HEK293 (cell line): ENCODE data around the gene NCMAP.

ENCODE experiments used
- CTCF ChIA-PET: fragments of 350-600 bp; formaldehyde crosslinking; extraction: SDS; loops from one replicate; lab custom pipeline; 2021; ENCODE audit warnings: antibody characterized with exemption; lab: Yijun Ruan, JAX
- POLR2A ChIA-PET: fragments of 300-600 bp; formaldehyde crosslinking; extraction: SDS; loops from one replicate; lab custom pipeline; 2020; ENCODE audit warnings: antibody characterized with exemption, inconsistent platforms; lab: Yijun Ruan, JAX
- H3K27ac ChIP-seq: fragments of 200-500 bp; sonication (Bioruptor generic); 2 replicates; pipeline ENCODE4 v1.5.1; 2014; ENCODE audit warnings: low read depth, low read length, control low read depth, inconsistent platforms; ENCODE audit errors: extremely low read depth
- H3K36me3 ChIP-seq, 2 experiments: fragments of 200-500 bp in 1 of 2; sonication (Bioruptor generic) in 1 of 2; 1 replicate in 1 of 2; 2 replicates in 1 of 2; pipeline ENCODE4 v1.5.1; 2014 to 2017; ENCODE audit warnings: inconsistent platforms in 2 of 2, low read length in 2 of 2; ENCODE audit not compliant: control insufficient read depth in 2 of 2, insufficient read depth in 1 of 2
- H3K4me1 ChIP-seq: fragments of 200-500 bp; sonication (Bioruptor generic); 2 replicates; pipeline ENCODE4 v1.5.1; 2014; ENCODE audit warnings: mild to moderate bottlenecking, low read length, inconsistent platforms; ENCODE audit not compliant: control insufficient read depth, insufficient read depth
- H3K4me3 ChIP-seq: 2 replicates; pipeline ENCODE4 v1.5.1; 2011; ENCODE audit warnings: low read depth, mild to moderate bottlenecking, control low read depth, low read length, moderate library complexity
- H3K9me3 ChIP-seq: fragments of 200-500 bp; sonication (Bioruptor generic); 2 replicates; pipeline ENCODE4 v1.5.1; 2014; ENCODE audit warnings: low read depth, low read length, inconsistent platforms; ENCODE audit not compliant: control insufficient read depth, insufficient read depth
- ELK4 ChIP-seq: IDR thresholded peaks from 2 replicates; pipeline ENCODE4 v1.6.1; 2011; ENCODE audit warnings: mild to moderate bottlenecking, low read depth, low read length, borderline replicate concordance
- MYNN ChIP-seq: fragments of 450-650 bp; formaldehyde crosslinking; IDR thresholded peaks from 2 replicates; pipeline ENCODE4 v1.5.1; 2016; ENCODE audit warnings: missing biosample characterization, missing genetic modification characterization, borderline replicate concordance
- ZBTB11 ChIP-seq: fragments of 450-650 bp; formaldehyde crosslinking; conservative IDR thresholded peaks from 2 replicates; pipeline ENCODE4 v1.5.1; 2016; ENCODE audit warnings: low read depth, missing biosample characterization, missing genetic modification characterization
- ZFP3 ChIP-seq: fragments of 450-650 bp; formaldehyde crosslinking; IDR thresholded peaks from 2 replicates; pipeline ENCODE4 v1.5.1; 2016; ENCODE audit warnings: low read depth, missing biosample characterization, missing genetic modification characterization
- ZNF133 ChIP-seq: fragments of 450-650 bp; formaldehyde crosslinking; IDR thresholded peaks from 2 replicates; pipeline ENCODE4 v1.5.1; 2016; ENCODE audit warnings: missing biosample characterization, missing genetic modification characterization
- ZNF18 ChIP-seq: fragments of 450-650 bp; formaldehyde crosslinking; IDR thresholded peaks from 2 replicates; pipeline ENCODE4 v1.5.1; 2016; ENCODE audit warnings: missing biosample characterization, missing genetic modification characterization
- ZNF473 ChIP-seq: fragments of 450-650 bp; formaldehyde crosslinking; IDR thresholded peaks from 2 replicates; pipeline ENCODE4 v1.5.1; 2017; ENCODE audit warnings: missing biosample characterization, missing genetic modification characterization
- ZNF488 ChIP-seq: fragments of 450-650 bp; formaldehyde crosslinking; IDR thresholded peaks from 2 replicates; pipeline ENCODE4 v1.5.1; 2016; ENCODE audit warnings: missing biosample characterization, missing genetic modification characterization
- ZNF510 ChIP-seq: fragments of 450-650 bp; formaldehyde crosslinking; IDR thresholded peaks from 2 replicates; pipeline ENCODE4 v1.5.1; 2018; ENCODE audit warnings: mild to moderate bottlenecking, missing genetic modification characterization, missing biosample characterization; ENCODE audit not compliant: insufficient replicate concordance
- ZNF529 ChIP-seq: fragments of 450-650 bp; formaldehyde crosslinking; IDR thresholded peaks from 2 replicates; pipeline ENCODE4 v1.5.1; 2017; ENCODE audit warnings: missing genetic modification characterization, missing biosample characterization; ENCODE audit not compliant: insufficient replicate concordance
- ZNF530 ChIP-seq: fragments of 450-650 bp; formaldehyde crosslinking; IDR thresholded peaks from 2 replicates; pipeline ENCODE4 v1.5.1; 2016; ENCODE audit warnings: low read depth, missing biosample characterization, missing genetic modification characterization
- ZNF555 ChIP-seq: fragments of 450-650 bp; formaldehyde crosslinking; conservative IDR thresholded peaks from 2 replicates; pipeline ENCODE4 v1.5.1; 2017; ENCODE audit warnings: missing biosample characterization, mild to moderate bottlenecking, missing genetic modification characterization, inconsistent platforms
- ZNF580 ChIP-seq: fragments of 450-650 bp; formaldehyde crosslinking; IDR thresholded peaks from 2 replicates; pipeline ENCODE4 v1.5.1; 2016; ENCODE audit warnings: missing biosample characterization, missing genetic modification characterization
- ZNF610 ChIP-seq: fragments of 450-650 bp; formaldehyde crosslinking; IDR thresholded peaks from 2 replicates; pipeline ENCODE4 v1.5.1; 2016; ENCODE audit warnings: missing biosample characterization, missing genetic modification characterization, borderline replicate concordance
- ZNF654 ChIP-seq: fragments of 450-650 bp; formaldehyde crosslinking; IDR thresholded peaks from 2 replicates; pipeline ENCODE4 v1.5.1; 2016; ENCODE audit warnings: low read depth, missing biosample characterization, missing genetic modification characterization
- ZSCAN5A ChIP-seq: fragments of 450-650 bp; formaldehyde crosslinking; IDR thresholded peaks from 2 replicates; pipeline ENCODE4 v1.5.1; 2016; ENCODE audit warnings: missing biosample characterization, missing genetic modification characterization

Gene NCMAP

GRCh38 chr1:24586970-24587820, 31.3 kb downstream of the NCMAP start (continued):
- TF ChIP-seq ZNF133 (tag by site-specific recombination) (no peak), ZNF555 (tag by site-specific recombination) (no peak), ZNF530 (tag by site-specific recombination) (no peak), ZNF488 (tag by site-specific recombination) (no peak), ZNF610 (tag by site-specific recombination) (no peak), ZNF18 (tag by site-specific recombination) (no peak), ZBTB11 (tag by site-specific recombination) (no peak)
- TF ChIP-seq, all 188 proteins: peak for 5

- no peak overlapping the region for H3K27ac ChIP-seq
- TF ChIP-seq ZFP3 (tag by site-specific recombination) = no peak
- TF ChIP-seq MYNN (tag by site-specific recombination) = no peak
- TF ChIP-seq ZNF510 (tag by site-specific recombination) = no peak
- no peak for TF ChIP-seq ZNF529 (tag by site-specific recombination)
- TF ChIP-seq ZSCAN5A (tag by site-specific recombination) = no peak
- TF ChIP-seq ZNF654 = no peak
- no peak for TF ChIP-seq ZNF580 (tag by site-specific recombination)
- no peak for TF ChIP-seq ELK4
- TF ChIP-seq ZNF473 (tag by site-specific recombination) = no peak
- H3K4me3 ChIP-seq = no peak overlapping the region
- no peaks in the 10 kb centered on the region for H3K36me3 ChIP-seq
- no peaks in the 10 kb centered on the region for H3K9me3 ChIP-seq
- POLR2A ChIA-PET = no interaction called here
- CTCF ChIA-PET = interaction anchor here (0.7 to 7.4 kb wide), 14 partner anchors 8 to 173 kb away, joined by 3 to 69 read pairs (median 14); partner anchors contain the start of genes NIPAL3 and RCAN3
- H3K4me1 ChIP-seq = no peaks in the 10 kb centered on the region
Observed at GRCh38 chr1:24588573-24588972, 32.7 kb downstream of the NCMAP start.
